Endothelial cell of umbilical vein (primary cell): ENCODE results near the gene FAM120A. TPM values are rescaled to one million over a fixed set of nuclear protein-coding genes. Genes with fewer than 3 reads are reported as not detected.

Source experiments
- BruUV-seq: library from RNA; stranded (reverse); fragments of 400-500 nt; replicated peaks from 2 replicates; lab custom pipeline; 2021; lab: Mats Ljungman, UMichigan
- CTCF ChIA-PET: fragments of 300-600, 350-600 bp; sonication (Branson Sonifier 250); formaldehyde crosslinking; loops from one replicate; lab custom pipeline; 2021; ENCODE audit warnings: antibody characterized with exemption, inconsistent platforms; lab: Charles Lee
- POLR2A ChIA-PET: fragments of 300-600, 350-600 bp; sonication (Branson Sonifier 250); formaldehyde crosslinking; loops from one replicate; lab custom pipeline; 2021; ENCODE audit warnings: antibody characterized with exemption, inconsistent platforms; lab: Charles Lee
- DNase-seq: peaks from one replicate; pipeline ENCODE4 v3.0.0-alpha.2; 2011; ENCODE audit warnings: low read depth, low spot score
- FAIRE-seq: peaks from 2 replicates; lab custom pipeline; 2011; peaks lifted over from hg19 to GRCh38; lab: Jason Lieb, UNC
- H2AFZ ChIP-seq: 2 replicates; pipeline ENCODE4 v1.6.0; 2012; ENCODE audit warnings: low read depth, low read length, control low read depth, inconsistent platforms
- H3K27ac ChIP-seq: 2 replicates; pipeline ENCODE4 v1.5.1; 2011; ENCODE audit warnings: low read depth, mild to moderate bottlenecking, control low read depth, low read length, moderate library complexity; ENCODE audit not compliant: insufficient read depth
- H3K27me3 ChIP-seq, 2 experiments: 2 replicates each; pipeline versions ENCODE4 v1.6.0 to v1.6.1; 2011; ENCODE audit warnings: low read length in 2 of 2, mixed read lengths in 1 of 2; ENCODE audit not compliant: control insufficient read depth in 2 of 2, insufficient read depth in 2 of 2
- H3K36me3 ChIP-seq, 2 experiments: 2 replicates in 1 of 2; 3 replicates in 1 of 2; pipeline ENCODE4 v1.5.1; 2011; ENCODE audit warnings: low read length in 2 of 2, mild to moderate bottlenecking in 1 of 2, moderate library complexity in 1 of 2; ENCODE audit not compliant: control insufficient read depth in 2 of 2, insufficient read depth in 2 of 2; ENCODE audit errors: extremely low read depth in 1 of 2
- H3K4me1 ChIP-seq: 3 replicates; pipeline ENCODE4 v1.5.1; 2011; ENCODE audit warnings: mild to moderate bottlenecking, low read length; ENCODE audit not compliant: control insufficient read depth, insufficient read depth; ENCODE audit errors: extremely low read depth
- H3K4me2 ChIP-seq: 2 replicates; pipeline ENCODE4 v1.6.1; 2011; ENCODE audit warnings: low read length, control low read depth, mixed read lengths; ENCODE audit not compliant: insufficient read depth
- H3K4me3 ChIP-seq, 3 experiments: fragments of 200-600 bp in 1 of 3; sonication (generic), shearing (Covaris generic) in 1 of 3; replicated peaks in 1 of 3; 2 replicates each; pipeline ENCODE4 v1.5.1; 2011 to 2016; ENCODE audit warnings: control low read depth in 3 of 3, low read length in 3 of 3, mild to moderate bottlenecking in 2 of 3, inconsistent platforms in 1 of 3, low read depth in 1 of 3, moderate library complexity in 1 of 3; ENCODE audit not compliant: insufficient read depth in 1 of 3
- H3K79me2 ChIP-seq: 2 replicates; pipeline ENCODE4 v1.6.0; 2012; ENCODE audit warnings: low read length, inconsistent platforms; ENCODE audit not compliant: control insufficient read depth, insufficient read depth
- H3K9ac ChIP-seq: replicated peaks from 2 replicates; pipeline ENCODE3; 2011; ENCODE audit warnings: low read length, control low read depth; ENCODE audit not compliant: insufficient read depth; ENCODE audit errors: extremely low read depth
- H3K9me1 ChIP-seq: replicated peaks from 3 replicates; pipeline ENCODE4 v1.6.0; 2011; ENCODE audit warnings: mild to moderate bottlenecking, low read length; ENCODE audit not compliant: control insufficient read depth, insufficient read depth; ENCODE audit errors: extremely low read depth
- H3K9me3 ChIP-seq: replicated peaks from 2 replicates; pipeline ENCODE4 v1.5.1; 2012; ENCODE audit warnings: low read length, inconsistent platforms; ENCODE audit not compliant: control insufficient read depth, insufficient read depth
- H4K20me1 ChIP-seq: replicated peaks from 2 replicates; pipeline ENCODE3; 2011; ENCODE audit warnings: mild to moderate bottlenecking, low read length; ENCODE audit not compliant: control insufficient read depth, insufficient read depth; ENCODE audit errors: extremely low read depth
- CTCF ChIP-seq, 2 donors: IDR thresholded peaks; 1 replicate in 1 of 2; 2 replicates in 1 of 2; pipeline ENCODE4 v1.5.1; 2011; ENCODE audit warnings: low read length in 2 of 2, mild to moderate bottlenecking in 2 of 2, moderate library complexity in 2 of 2, control low read depth in 1 of 2, inconsistent platforms in 1 of 2, low read depth in 1 of 2; ENCODE audit not compliant: insufficient read depth in 1 of 2; ENCODE audit errors: extremely low read depth in 1 of 2
- EZH2 ChIP-seq: IDR thresholded peaks from 2 replicates; pipeline ENCODE4 v1.6.1; 2012; ENCODE audit warnings: borderline replicate concordance, low read depth, mild to moderate bottlenecking, moderate library complexity, low read length, inconsistent platforms; ENCODE audit not compliant: severe bottlenecking
- FOS ChIP-seq: IDR thresholded peaks from 2 replicates; pipeline ENCODE4 v1.6.1; 2011; ENCODE audit warnings: mild to moderate bottlenecking, low read length, moderate library complexity, borderline replicate concordance; ENCODE audit not compliant: insufficient read depth
- GATA2 ChIP-seq: IDR thresholded peaks from 2 replicates; pipeline ENCODE4 v1.7.0; 2011; ENCODE audit warnings: low read depth, mild to moderate bottlenecking, moderate library complexity, mixed read lengths, low read length; ENCODE audit not compliant: insufficient read length, insufficient read depth
- JUN ChIP-seq: IDR thresholded peaks from 2 replicates; pipeline ENCODE4 v1.6.1; 2011; ENCODE audit warnings: borderline replicate concordance, low read depth; ENCODE audit not compliant: insufficient read length, insufficient read depth
- MYC ChIP-seq: IDR thresholded peaks from one replicate; pipeline ENCODE4 v1.6.1; 2011; ENCODE audit warnings: mild to moderate bottlenecking, low read depth, low read length
- POLR2A ChIP-seq: IDR thresholded peaks from 2 replicates; pipeline ENCODE4 v1.6.1; 2012; ENCODE audit warnings: low read depth, mild to moderate bottlenecking, control low read depth, low read length
- POLR2AphosphoS5 ChIP-seq: IDR thresholded peaks from 2 replicates; pipeline ENCODE4 v1.6.1; 2012; ENCODE audit warnings: low read depth, mild to moderate bottlenecking, control low read depth, low read length, moderate library complexity; ENCODE audit not compliant: insufficient read depth
- dilution Hi-C: fragments of 300-500 bp; cut with MboI; formaldehyde crosslinking; loops from one replicate; pipeline ENCODE4 v1.15.0; 2019; ENCODE audit warnings: low sequenced_read_pairs; ENCODE audit not compliant: extremely low pct_ligation_motif_present
- intact Hi-C: fragments of 100-400 bp; cut with micrococcal nuclease; formaldehyde crosslinking; loops from one replicate; pipeline ENCODE4 v1.10.0; 2022
- polyA plus RNA-seq, 4 experiments: library from polyadenylated mRNA; depleted of rRNA in 3 of 4; stranded (reverse) in 3 of 4; unstranded in 1 of 4; fragments of >200 nt; gene quantifications; 2 replicates each; pipeline versions ENCODE4 v1.2.1 to v1.2.3, GENCODE V29; 2011 to 2012; ENCODE audit warnings: missing spikeins in 1 of 4
- total RNA-seq: library from RNA; stranded (reverse); gene quantifications from 2 replicates; pipeline ENCODE4 v1.2.3, GENCODE V29; 2021
- TF ChIP-seq, protein P1 (sequence below): IDR thresholded peaks from 2 replicates; pipeline ENCODE4 v1.6.1; 2011; ENCODE audit not compliant: insufficient read depth, insufficient read length

FAM120A gene
- total and polyA plus RNA-seq, 2 donors (not counting 3 experiments of a cell fraction or from before 2014, with no cell fraction given), result 66.8 to 126 TPM

DNA sequence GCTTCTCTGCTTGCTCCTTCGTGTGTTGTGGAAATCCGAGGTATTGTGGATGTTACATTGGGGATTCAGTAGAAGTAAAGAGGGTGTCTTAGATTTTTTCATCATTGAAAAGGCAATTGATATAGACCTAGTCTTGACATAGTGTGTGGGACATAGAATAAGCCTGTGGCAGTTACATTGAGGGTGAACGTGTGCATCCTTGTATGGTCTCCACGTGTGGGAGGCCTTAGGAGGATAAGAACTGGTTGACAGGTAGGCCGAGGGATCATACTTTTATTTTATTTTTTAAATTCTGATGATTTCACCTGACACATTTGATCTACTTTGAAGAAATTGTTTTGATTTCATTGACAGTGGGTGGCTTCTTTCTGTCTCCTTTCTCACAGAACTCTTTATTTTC lies 18.9 kb downstream of the FAM120A start:
- TF ChIP-seq FOS (no peak), MYC (no peak), JUN (no peak), GATA2 (no peak), CTCF (IDR thresholded peaks at IDR 0.05; ENCODE audit: extremely low read depth in 1 of 2, insufficient read depth in 1 of 2, low read depth in 1 of 2, low read length in 2 of 2) (no peak), POLR2A (no peak), POLR2AphosphoS5 (no peak), EZH2 (no peak)
- TF ChIP-seq, protein P1, sequence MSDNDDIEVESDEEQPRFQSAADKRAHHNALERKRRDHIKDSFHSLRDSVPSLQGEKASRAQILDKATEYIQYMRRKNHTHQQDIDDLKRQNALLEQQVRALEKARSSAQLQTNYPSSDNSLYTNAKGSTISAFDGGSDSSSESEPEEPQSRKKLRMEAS, result no peak
- no peak overlapping the region for H3K4me2 ChIP-seq
- H3K4me1 ChIP-seq, result peaks cover 35% of the 10 kb centered on the region
- ChIA-PET CTCF (interaction anchor here (0.8 kb wide), 1 partner anchor 96 kb away, joined by 3 read pairs; no protein-coding TSS in a partner anchor), POLR2A (no interaction called here)
- DNase-seq, result no peak
- dilution Hi-C loops (no loop called here), intact Hi-C loops (no loop called here)
- no peak overlapping the region for H3K9ac ChIP-seq
- no peak overlapping the region for H3K27ac ChIP-seq
- H2AFZ ChIP-seq, result no peak overlapping the region
- peaks cover 7% of the 10 kb centered on the region for H4K20me1 ChIP-seq
- no peak for FAIRE-seq
- H3K27me3 ChIP-seq, result no peaks in the 10 kb centered on the region
- no peak overlapping the region for H3K4me3 ChIP-seq
- no TSS peak for BruUV-seq
- H3K9me1 ChIP-seq, result no peaks in the 10 kb centered on the region
- H3K9me3 ChIP-seq, result no peaks in the 10 kb centered on the region
- no peaks in the 10 kb centered on the region for H3K36me3 ChIP-seq
- H3K79me2 ChIP-seq, result peaks cover 89% of the 10 kb centered on the region
